ENCODE results near the gene RPS24.
"Not testable (repeated sequence)": the region's sequence is repeated elsewhere in the genome, so short reads cannot be mapped to it uniquely, and the experiment has no call there.

The RPS24 gene

GRCh38 chr10:78058562-78058961 lies 24.9 kb downstream of the RPS24 start:
- no peak for DNase-seq

DNA sequence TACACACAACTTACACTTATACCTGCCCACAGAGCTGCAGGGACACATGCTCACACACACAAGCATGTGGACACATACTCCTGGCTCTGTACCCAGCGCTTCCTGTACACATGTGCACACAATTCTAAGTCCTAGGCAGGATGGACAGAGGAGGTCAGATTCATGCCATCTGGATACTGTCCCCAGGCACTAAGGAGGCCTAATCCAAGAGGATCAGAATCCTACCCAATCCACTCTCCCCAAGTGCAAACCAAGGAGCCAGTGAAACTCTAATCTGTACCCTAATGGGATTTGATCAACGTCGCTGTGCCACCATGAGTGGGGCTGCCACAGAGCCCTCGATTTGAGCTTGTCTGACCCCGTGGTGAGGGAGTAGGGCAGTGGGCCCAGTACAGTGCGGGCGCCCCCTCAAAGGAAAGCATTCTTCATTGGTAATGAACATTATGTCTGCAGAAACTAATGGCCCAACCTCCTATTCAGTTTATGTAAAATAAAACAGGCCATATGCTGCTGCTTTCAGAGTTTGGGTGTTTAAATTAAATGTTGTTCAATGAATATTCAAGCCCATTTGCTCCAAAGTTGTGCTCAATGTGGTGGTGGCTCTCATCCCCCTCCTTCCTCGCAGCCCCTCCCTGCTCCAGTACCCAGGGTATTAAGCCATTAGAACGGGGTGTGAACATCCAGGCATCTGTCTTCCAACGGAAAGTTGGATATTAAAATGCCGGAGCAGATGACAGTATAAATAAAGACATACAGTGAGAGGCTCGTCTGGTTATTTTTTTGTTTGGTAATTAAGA lies 26.4 kb downstream of the RPS24 start:
- no peak for DNase-seq

- DNase-seq, result no peak
These were observed 28.6 kb downstream of the RPS24 start for GRCh38 chr10:78062296-78062695.

GRCh38 chr10:78063236-78063635 lies 29.6 kb downstream of the RPS24 start:
- DNase-seq, result no peak

DNA sequence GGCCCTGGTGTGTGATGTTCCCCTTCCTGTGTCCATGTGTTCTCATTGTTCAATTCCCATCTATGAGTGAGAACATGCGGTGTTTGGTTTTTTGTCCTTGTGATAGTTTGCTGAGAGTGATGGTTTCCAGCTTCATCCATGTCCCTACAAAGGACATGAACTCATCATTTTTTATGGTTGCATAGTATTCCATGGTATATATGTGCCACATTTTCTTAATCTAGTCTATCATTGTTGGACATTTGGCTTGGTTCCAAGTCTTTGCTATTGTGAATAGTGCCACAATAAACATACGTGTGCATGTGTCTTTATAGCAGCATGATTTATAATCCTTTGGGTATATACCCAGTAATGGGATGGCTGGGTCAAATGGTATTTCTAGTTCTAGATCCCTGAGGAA lies 31.3 kb downstream of the RPS24 start:
- DNase-seq, result not testable (repeated sequence)

GRCh38 chr10:78065611-78066010 lies 31.9 kb downstream of the RPS24 start:
- peak; percentile 1 to 41 (median 17) for DNase-seq

GRCh38 chr10:78066012-78066411 lies 32.3 kb downstream of the RPS24 start:
- peak in 1 of 3 experiments; percentile 41 for DNase-seq

DNA sequence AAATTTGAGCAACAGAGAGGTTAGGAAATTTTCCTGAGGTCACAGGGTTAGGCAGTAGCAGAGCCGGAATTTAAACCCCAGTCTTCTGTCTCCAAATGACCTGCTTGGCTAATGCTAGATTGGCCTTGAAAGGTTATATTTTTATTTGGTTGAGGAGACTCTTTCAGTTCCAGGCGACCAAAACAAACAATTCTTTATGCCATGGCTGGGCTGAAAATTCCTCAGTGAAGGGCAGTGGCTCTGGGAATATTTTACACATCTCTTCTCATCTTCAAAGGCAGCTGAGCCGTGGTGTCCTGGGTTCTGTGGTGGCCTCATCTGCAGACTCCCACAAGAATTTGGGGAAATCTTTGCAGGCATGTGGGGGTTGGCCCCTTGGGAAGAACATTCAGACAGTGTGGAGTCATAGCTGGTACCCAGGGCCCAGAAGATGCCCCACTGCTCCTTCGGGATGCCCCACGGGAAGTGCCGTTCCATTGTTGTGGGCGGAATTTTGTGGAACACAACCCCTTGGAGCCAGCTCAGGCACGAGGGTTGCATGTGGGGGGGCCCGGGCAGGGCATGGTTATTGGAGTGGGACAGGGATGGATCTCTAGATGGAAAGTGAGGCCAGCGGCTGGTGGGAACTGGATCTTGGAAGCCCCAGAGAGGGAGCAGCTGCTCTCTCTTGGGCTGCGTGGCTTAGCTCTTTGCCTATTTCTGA lies 33.2 kb downstream of the RPS24 start:
- DNase-seq, result no peak

GRCh38 chr10:78069151-78069550 lies 35.5 kb downstream of the RPS24 start:
- no peak for DNase-seq

- not testable (repeated sequence) for DNase-seq
These were observed 36.4 kb downstream of the RPS24 start for GRCh38 chr10:78070064-78070463.

GRCh38 chr10:78070726-78071125 lies 37.1 kb downstream of the RPS24 start:
- DNase-seq, result no peak

- no peak for DNase-seq
These were observed 37.6 kb downstream of the RPS24 start for GRCh38 chr10:78071140-78071856.

DNA sequence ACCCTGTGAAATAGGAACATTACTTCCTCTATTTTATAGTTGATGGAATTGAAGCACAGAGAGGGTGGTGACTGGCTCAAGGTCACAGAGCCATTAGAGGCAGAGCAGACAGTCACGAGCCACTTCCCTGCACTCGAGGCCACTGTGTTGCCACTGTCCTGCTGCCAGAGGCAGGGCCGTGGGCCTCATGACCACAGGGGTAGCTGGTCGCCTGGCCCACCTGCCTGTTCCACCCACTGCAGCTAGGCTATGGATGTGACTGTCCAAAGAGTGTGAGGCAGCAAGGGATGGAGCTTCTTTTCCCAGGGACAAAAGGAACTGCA lies 38.2 kb downstream of the RPS24 start:
- DNase-seq, result no peak

DNA sequence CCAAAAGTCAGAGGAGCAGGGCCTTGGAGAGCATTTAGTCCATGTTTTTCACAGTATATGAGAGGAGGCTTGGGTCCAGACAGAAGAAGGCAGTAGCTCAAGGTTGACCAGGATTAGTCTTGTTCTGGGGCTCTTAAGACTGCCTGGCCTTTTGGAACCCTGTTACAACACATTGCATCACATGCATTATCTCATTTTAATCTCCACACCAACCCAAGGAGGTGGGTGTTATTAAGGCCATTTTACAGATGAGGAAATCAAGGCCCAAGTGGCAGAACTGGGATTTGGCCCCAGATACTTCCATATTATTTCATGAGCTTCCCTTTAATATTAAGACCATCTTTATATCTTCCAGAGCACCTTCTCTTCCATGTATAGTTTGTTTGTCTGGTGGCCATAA lies 38.8 kb downstream of the RPS24 start:
- DNase-seq, result no peak

GRCh38 chr10:78075806-78076205 lies 42.1 kb downstream of the RPS24 start:
- DNase-seq, result not testable (repeated sequence)

GRCh38 chr10:78078539-78079330 lies 45.1 kb downstream of the RPS24 start:
- DNase-seq, result no peak

GRCh38 chr10:78079411-78079810 lies 45.7 kb downstream of the RPS24 start:
- no peak for DNase-seq

GRCh38 chr10:78081292-78081691 lies 47.6 kb downstream of the RPS24 start:
- DNase-seq, result no peak

DNA sequence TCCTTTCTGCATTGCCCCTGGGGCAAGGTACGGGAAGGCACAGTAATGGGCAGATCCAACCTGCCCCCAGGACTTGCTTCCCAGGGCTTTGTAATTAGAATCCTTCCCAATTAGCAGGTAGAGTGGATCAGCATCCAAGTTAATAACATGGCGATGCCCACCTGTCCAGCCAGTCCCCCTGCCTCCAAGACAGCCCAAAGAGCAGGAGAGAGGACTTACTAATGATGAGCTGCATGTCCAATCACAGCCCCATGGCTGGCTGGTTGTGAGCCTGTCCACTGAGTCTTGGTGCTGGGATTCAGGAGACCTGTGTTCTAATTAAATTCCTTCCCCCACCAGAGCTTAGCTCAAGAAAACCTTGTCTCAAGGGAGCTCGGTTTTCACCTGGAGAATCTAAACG lies 49.0 kb downstream of the RPS24 start:
- no peak for DNase-seq
